ENCODE data around the gene PPP1R16B. TPM values are rescaled to one million over a fixed set of nuclear protein-coding genes. Genes with fewer than 3 reads are reported as not detected.

PPP1R16B gene
- total RNA-seq, 1 donor, result not detected

- DNase-seq (ENCODE audit: low read depth), result no peak
- TF ChIP-seq CTCF (IDR thresholded peaks at IDR 0.05; ENCODE audit: insufficient read depth, low read depth, low read length), result no peak
- H3K4me3 ChIP-seq (ENCODE audit: low read depth, low read length), result no peak overlapping the region
These were observed 82.7 kb downstream of the PPP1R16B start for GRCh38 chr20:38888059-38888831.

GRCh38 chr20:38889050-38889449, 83.6 kb downstream of the PPP1R16B start:
- DNase-seq (ENCODE audit: low read depth), result no peak
- H3K4me3 ChIP-seq (ENCODE audit: low read depth, low read length), result no peak overlapping the region
- TF ChIP-seq CTCF (IDR thresholded peaks at IDR 0.05; ENCODE audit: insufficient read depth, low read depth, low read length), result no peak

- no peak overlapping the region for H3K4me3 ChIP-seq (ENCODE audit: low read depth, low read length)
- no peak for DNase-seq (ENCODE audit: low read depth)
- no peak for TF ChIP-seq CTCF (IDR thresholded peaks at IDR 0.05; ENCODE audit: insufficient read depth, low read depth, low read length)
These were observed 84.4 kb downstream of the PPP1R16B start for GRCh38 chr20:38889792-38890496.

- DNase-seq (ENCODE audit: low read depth), result no peak
- TF ChIP-seq CTCF (IDR thresholded peaks at IDR 0.05; ENCODE audit: insufficient read depth, low read depth, low read length), result no peak
- H3K4me3 ChIP-seq (ENCODE audit: low read depth, low read length), result no peak overlapping the region
These were observed 85.0 kb downstream of the PPP1R16B start for GRCh38 chr20:38890497-38890818.

- no peak for TF ChIP-seq CTCF (IDR thresholded peaks at IDR 0.05; ENCODE audit: insufficient read depth, low read depth, low read length)
- H3K4me3 ChIP-seq (ENCODE audit: low read depth, low read length), result no peak overlapping the region
- DNase-seq (ENCODE audit: low read depth), result no peak
These were observed 86.8 kb downstream of the PPP1R16B start for GRCh38 chr20:38892091-38892981.

GRCh38 chr20:38893056-38893564, 87.6 kb downstream of the PPP1R16B start:
- TF ChIP-seq CTCF (IDR thresholded peaks at IDR 0.05; ENCODE audit: insufficient read depth, low read depth, low read length), result peak; percentile 1
- DNase-seq (ENCODE audit: low read depth), result no peak
- no peak overlapping the region for H3K4me3 ChIP-seq (ENCODE audit: low read depth, low read length)

Measured in fibroblast of villous mesenchyme (primary cell).